HG03066 (cell line): ENCODE data around the gene BBS4.
"Not testable (repeated sequence)": the region's sequence is repeated elsewhere in the genome, so short reads cannot be mapped to it uniquely, and the experiment has no call there.

ENCODE experiments used
- ATAC-seq: cut with Tn5 transposase; IDR thresholded peaks from one replicate; pipeline ENCODE4 v1.9.1; 2021; ENCODE audit warnings: low read depth; ENCODE audit not compliant: unreplicated experiment

The BBS4 gene, protein sequence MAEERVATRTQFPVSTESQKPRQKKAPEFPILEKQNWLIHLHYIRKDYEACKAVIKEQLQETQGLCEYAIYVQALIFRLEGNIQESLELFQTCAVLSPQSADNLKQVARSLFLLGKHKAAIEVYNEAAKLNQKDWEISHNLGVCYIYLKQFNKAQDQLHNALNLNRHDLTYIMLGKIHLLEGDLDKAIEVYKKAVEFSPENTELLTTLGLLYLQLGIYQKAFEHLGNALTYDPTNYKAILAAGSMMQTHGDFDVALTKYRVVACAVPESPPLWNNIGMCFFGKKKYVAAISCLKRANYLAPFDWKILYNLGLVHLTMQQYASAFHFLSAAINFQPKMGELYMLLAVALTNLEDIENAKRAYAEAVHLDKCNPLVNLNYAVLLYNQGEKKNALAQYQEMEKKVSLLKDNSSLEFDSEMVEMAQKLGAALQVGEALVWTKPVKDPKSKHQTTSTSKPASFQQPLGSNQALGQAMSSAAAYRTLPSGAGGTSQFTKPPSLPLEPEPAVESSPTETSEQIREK

DNA sequence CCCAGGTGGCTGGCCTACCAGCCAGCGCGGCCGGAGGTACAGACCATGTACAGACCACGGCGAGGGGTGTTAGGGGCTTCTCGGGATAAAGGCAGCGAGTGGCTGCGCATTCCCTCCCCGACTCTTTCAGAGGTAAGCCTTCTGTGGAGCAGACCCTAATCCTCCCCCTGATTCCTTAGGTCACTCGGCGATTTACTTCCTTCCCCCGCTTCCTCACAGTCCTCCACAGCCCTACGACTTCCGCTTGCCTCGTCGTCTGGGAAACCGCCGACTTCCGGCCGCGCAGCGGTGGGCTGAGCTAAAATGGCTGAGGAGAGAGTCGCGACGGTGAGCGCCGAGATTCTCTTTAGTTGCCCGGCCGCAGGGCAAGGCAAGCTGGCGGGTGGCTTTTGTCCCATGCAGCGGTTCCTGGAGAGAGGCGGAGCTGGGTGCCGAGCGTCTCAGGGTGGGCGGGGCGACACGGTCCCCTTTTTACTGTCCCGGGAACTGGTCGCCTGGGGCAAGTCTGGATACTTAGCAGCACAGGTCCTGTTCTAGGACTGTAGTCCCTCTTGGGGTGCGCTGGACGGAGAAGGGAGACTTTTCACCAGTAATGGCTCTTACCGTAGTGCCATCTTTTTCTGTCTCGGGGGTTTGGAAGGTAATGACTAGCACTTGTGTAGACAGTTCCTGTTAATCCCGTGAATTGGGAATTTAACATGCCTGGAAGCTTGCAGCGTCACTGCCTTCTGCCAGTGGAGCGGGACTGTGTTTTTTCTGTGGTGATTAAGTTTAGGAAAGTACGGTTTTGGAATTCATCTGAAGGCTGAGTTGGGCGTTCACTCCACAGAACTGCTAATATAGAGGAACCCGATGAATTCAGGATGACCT, at the start of gene BBS4, which contains the start of gene HIGD2B:
Gene BBS4 (plus strand): TSS at position 283 of the 870 bp plus-strand sequence. CDS start 21 bp downstream, at position 304.
Gene HIGD2B (minus strand): TSS at position 258 of the 870 bp plus-strand sequence. CDS start 9,808 bp downstream, outside the sequence.
- ATAC-seq: peak; percentile 97

DNA sequence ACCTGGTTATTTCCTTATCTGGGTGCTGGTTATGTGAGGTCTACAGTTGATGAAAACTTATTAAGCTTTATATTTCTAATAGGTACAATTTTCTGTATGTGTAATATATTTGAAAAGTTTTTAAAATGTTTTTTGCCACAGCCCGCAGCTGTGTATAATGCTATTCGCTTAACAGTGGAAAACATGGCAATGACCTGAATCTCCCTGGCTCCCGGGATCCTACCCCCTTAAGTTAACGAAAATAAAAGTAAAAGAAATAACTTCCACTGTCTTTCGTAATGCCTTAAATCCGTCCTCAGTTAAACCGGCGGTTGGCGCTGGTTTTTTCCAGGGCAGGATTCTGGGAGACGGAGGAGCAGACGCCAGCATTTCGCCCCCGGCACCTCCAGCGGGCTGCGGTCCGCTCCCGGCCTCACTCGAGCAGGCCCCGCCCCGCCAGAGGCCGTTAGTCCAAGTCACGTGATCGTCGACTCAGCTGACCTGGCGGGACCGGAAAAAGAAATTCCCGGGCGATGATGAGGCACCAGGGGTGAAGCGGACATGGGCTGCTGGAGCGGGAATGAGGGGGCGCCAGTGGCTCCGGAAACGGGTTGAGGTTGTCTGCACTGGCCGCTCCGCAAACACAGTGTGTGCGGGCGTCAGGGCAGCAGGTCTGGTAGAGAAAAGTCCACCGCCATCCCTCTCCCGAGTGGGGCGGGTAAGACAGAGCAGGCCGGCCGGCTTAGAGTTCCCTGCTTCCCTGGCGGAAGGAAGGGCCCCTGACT, 49.3 kb upstream of the BBS4 start:
- ATAC-seq: peak; percentile 78

GRCh38 chr15:72639759-72640483, 46.1 kb upstream of the BBS4 start:
- not testable (repeated sequence) for ATAC-seq

DNA sequence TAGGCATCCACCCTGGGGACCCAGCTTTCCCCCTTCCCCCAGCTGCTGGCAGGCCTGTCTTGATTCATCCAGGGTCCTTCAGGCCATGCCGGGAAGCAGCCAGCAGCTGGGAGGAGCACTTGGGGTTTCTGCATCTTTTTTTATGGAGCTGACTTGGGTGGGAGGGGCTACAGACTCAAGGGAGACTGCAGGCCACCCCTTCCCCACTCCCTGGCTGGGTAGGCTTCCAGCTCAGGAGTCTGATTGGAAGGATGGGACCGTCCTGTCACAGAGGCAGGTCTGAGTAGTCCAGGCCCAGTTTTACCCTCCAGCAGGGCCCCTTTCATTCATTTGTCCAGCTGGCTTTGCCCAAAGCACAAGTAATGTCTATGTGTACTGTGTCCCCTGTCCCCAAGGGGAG, 43.7 kb upstream of the BBS4 start:
- ATAC-seq: not testable (repeated sequence)

GRCh38 chr15:72648631-72649253, 37.3 kb upstream of the BBS4 start:
- not testable (repeated sequence) for ATAC-seq

- ATAC-seq: not testable (repeated sequence)
Measured at GRCh38 chr15:72654397-72654796, 31.6 kb upstream of the BBS4 start, which contains the start of gene GOLGA6B. Gene GOLGA6B, plus strand, starts transcription at chr15:72654697. Its CDS starts 41 bp downstream, at chr15:72654738.

DNA sequence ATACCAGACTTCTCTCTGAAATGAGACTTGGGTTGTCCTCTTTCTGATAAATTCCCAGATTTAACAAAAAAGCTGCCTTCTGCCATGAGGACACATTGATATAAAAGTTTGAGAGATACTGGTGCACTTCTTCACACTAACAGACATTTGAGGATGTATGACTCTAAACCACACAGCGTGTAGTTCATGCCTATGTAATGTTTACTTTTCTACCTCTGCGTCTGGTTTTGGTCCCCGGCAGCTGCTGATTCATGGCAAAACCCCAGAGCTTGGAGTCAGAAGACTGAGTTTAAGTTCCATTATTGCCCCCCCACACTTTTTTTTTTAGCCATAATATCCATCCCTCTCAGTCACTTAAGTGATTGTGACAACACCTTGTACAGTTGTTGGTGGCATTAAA, 30.0 kb upstream of the BBS4 start:
- not testable (repeated sequence) for ATAC-seq

GRCh38 chr15:72661081-72661480, 24.9 kb upstream of the BBS4 start:
- not testable (repeated sequence) for ATAC-seq

GRCh38 chr15:72663931-72664330, 22.1 kb upstream of the BBS4 start:
- ATAC-seq: not testable (repeated sequence)

DNA sequence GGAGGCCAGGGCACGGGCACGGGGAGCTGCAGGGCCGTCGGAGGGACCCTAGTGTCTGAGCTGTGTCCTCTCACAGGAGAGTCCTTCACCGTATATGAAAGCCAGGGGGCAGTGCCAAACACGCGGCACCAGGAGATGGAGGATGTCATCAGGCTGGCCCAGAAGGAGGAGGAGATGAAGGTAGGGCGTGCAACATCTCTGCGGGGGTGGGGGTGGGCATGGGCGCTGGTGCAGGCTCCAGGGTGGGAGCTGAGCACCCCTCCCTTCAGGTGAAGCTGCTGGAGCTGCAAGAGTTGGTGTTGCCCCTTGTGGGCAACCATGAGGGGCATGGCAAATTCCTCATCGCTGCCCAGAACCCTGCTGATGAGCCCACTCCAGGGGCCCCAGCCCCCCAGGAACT, 20.3 kb upstream of the BBS4 start:
- not testable (repeated sequence) for ATAC-seq

- ATAC-seq: not testable (repeated sequence)
Measured at GRCh38 chr15:72669803-72670202, 16.2 kb upstream of the BBS4 start.

DNA sequence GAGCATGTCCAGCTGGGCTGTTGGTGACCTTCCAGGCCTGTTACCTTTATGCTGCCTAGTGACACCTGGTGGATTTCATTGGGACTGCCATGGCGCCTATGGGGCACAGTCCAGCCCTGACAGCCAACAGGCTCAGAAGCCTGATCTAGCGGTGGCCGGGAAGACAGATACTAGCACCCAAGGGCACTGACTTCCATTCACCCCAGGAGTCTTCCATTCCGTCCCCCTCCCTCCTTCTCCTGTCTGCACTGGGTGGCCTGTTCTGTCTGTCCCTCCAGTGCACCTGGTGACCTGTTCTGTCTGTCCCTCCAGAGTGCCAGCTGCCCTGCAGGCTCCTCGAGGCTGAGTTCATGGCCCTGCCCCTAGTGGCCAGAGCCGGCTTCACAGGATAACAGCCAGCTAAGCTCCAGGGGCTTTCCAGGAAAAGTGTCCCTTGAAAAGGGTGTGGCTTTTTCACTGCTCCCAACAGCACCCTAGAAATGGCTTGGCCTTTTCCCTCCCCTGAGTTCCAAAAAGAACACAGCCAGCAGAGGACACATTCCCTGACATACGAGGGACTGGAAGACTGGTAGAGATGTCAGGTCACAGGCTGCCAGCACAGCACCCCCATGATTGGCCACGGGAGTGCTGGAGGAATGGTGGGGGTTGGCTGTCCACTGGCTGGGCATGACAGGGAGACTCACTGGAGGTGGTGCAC, 15.2 kb upstream of the BBS4 start:
- ATAC-seq: peak; percentile 91

DNA sequence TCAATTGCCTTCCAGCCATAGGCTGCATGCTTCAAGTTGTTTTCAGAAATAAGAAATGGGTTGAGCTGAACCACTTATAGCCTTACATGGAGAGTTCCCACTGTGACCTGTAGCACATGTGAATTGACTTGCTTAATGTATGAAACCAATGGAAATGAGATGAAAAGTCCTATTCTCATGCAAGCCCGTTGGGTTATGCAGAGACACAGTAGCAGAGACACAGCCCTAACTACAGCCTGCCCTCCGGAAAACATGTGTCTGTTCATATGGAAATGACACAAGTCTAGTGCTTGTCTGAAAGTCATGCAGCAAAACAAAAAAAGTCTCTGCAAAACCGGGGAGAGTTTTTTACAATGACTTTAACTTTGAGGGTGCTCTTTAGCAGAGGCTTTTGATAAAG, 14.5 kb upstream of the BBS4 start:
- no peak for ATAC-seq

DNA sequence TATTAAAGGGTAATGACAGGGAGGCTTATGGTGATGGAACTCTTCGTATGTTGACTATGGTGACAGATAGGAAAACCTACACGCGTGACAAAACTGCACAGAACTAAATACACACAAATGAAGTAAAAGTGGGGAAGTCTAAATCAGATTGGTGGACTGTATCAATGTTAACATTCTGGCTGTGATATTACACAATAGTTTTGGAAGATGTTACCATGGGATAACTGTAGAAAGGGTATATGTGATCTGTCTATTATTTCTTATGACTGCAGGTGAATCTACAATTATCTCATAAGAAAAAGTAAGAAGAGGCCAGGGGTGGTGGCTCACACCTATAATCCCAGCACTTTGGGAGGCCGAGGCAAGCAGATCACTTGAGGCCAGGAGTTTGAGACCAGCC, 9.2 kb upstream of the BBS4 start:
- ATAC-seq: no peak

- ATAC-seq: no peak
Measured at GRCh38 chr15:72680931-72681330, 5.1 kb upstream of the BBS4 start.

DNA sequence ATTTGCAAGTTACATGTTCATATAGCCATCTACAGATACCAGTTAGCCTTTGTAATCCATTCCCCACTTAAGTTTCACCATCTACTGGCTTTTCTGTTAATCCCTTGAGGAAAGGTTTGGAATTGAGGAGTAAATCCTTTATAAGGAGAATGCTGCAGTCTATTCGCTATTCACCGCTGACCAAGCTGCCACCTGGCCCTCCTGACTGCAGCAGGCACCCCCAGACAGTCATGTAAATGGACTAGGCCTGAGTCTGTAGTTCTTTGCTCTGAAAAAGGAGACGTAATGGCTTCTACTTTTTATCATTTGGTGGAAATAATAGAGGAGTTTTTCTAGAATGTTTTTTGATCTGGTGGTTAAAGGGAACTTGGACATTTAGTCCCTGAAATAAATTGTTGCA, 3.2 kb upstream of the BBS4 start:
- ATAC-seq: no peak

- no peak for ATAC-seq
Measured at GRCh38 chr15:72685301-72685924, 594 bp upstream of the BBS4 start.

- ATAC-seq: no peak
Measured at GRCh38 chr15:72688697-72689096, 2.7 kb downstream of the BBS4 start.
